GM23338 (cell line): ENCODE data around the gene ABO. TPM values are rescaled to one million over a fixed set of nuclear protein-coding genes. Genes with fewer than 3 reads are reported as not detected.

Source experiments
- ATAC-seq: fragments of 200-7000 bp; cut with Tn5 transposase; 3 replicates; pipeline ENCODE4 v1.9.1; 2020
- DNase-seq: peaks from one replicate; pipeline ENCODE4 v3.0.0-alpha.2; 2015; ENCODE audit warnings: low spot score
- H2AFZ ChIP-seq: fragments of 200-600 bp; sonication (generic); 2 replicates; pipeline ENCODE4 v1.8.0; 2016; ENCODE audit warnings: antibody characterized with exemption, mild to moderate bottlenecking, moderate library complexity
- H3F3A ChIP-seq: fragments of 200-600 bp; sonication (generic); replicated peaks from 2 replicates; pipeline ENCODE4 v1.8.0; 2017; ENCODE audit warnings: antibody characterized with exemption, mixed run types, low read depth
- H3K27ac ChIP-seq: fragments of 200-600 bp; sonication (generic); 2 replicates; pipeline ENCODE4 v1.6.1; 2016; ENCODE audit warnings: low read depth
- H3K27me3 ChIP-seq: fragments of 200-600 bp; sonication (generic); 2 replicates; pipeline ENCODE4 v1.8.0; 2016; ENCODE audit warnings: mild to moderate bottlenecking, mixed run types, moderate library complexity; ENCODE audit not compliant: insufficient read depth
- H3K36me3 ChIP-seq: fragments of 200-600 bp; sonication (generic); 2 replicates; pipeline ENCODE4 v1.8.0; 2016; ENCODE audit warnings: mild to moderate bottlenecking; ENCODE audit not compliant: insufficient read depth
- H3K4me1 ChIP-seq: fragments of 200-600 bp; sonication (generic); 2 replicates; pipeline ENCODE4 v1.8.0; 2016; ENCODE audit warnings: mild to moderate bottlenecking, moderate library complexity; ENCODE audit not compliant: insufficient read depth
- H3K4me2 ChIP-seq: fragments of 200-600 bp; sonication (generic); 2 replicates; pipeline ENCODE4 v1.7.1; 2017; ENCODE audit warnings: mixed run types
- H3K4me3 ChIP-seq: fragments of 200-600 bp; sonication (generic); 2 replicates; pipeline ENCODE4 v1.6.1; 2016; ENCODE audit warnings: mixed run types
- H3K79me2 ChIP-seq: fragments of 200-600 bp; sonication (generic); replicated peaks from 2 replicates; pipeline ENCODE4 v1.8.0; 2017; ENCODE audit warnings: mild to moderate bottlenecking; ENCODE audit not compliant: insufficient read depth
- H3K9me2 ChIP-seq: fragments of 200-600 bp; sonication (generic); 2 replicates; pipeline ENCODE4 v1.8.0; 2017; ENCODE audit not compliant: insufficient read depth
- H4K20me1 ChIP-seq: fragments of 200-600 bp; sonication (generic); replicated peaks from 2 replicates; pipeline ENCODE4 v1.8.0; 2017; ENCODE audit warnings: mild to moderate bottlenecking; ENCODE audit not compliant: insufficient read depth
- H3K27ac Mint-ChIP-seq: 2 replicates; pipeline ENCODE4 v1.8.0; 2020; ENCODE audit warnings: inconsistent platforms, mild to moderate bottlenecking, moderate library complexity, mixed read lengths
- H3K27me3 Mint-ChIP-seq: 3 replicates; pipeline ENCODE4 v1.8.0; 2022; ENCODE audit warnings: low read depth, mild to moderate bottlenecking, moderate library complexity, mixed read lengths, inconsistent platforms; ENCODE audit not compliant: insufficient read depth, poor library complexity
- H3K36me3 Mint-ChIP-seq: 3 replicates; pipeline ENCODE4 v1.8.0; 2021; ENCODE audit warnings: low read depth, mild to moderate bottlenecking, inconsistent platforms, moderate library complexity, mixed read lengths
- H3K4me1 Mint-ChIP-seq: 3 replicates; pipeline ENCODE4 v1.8.0; 2020; ENCODE audit warnings: mild to moderate bottlenecking, inconsistent platforms, mixed read lengths
- H3K4me3 Mint-ChIP-seq: 3 replicates; pipeline ENCODE4 v1.8.0; 2021; ENCODE audit warnings: moderate library complexity, mild to moderate bottlenecking, inconsistent platforms, mixed read lengths
- H3K9me3 Mint-ChIP-seq: 3 replicates; pipeline ENCODE4 v1.8.0; 2020; ENCODE audit warnings: moderate library complexity, mild to moderate bottlenecking, inconsistent platforms, mixed read lengths
- CREB1 ChIP-seq: fragments of 250-450 bp; sonication (Bioruptor Pico); IDR thresholded peaks from 2 replicates; pipeline ENCODE4 v1.5.0; 2020; ENCODE audit warnings: low read depth, mild to moderate bottlenecking, moderate library complexity
- EZH2 ChIP-seq: fragments of 200-600 bp; sonication (generic); IDR thresholded peaks from one replicate; pipeline ENCODE4 v1.8.0; 2017; ENCODE audit warnings: antibody characterized with exemption, mild to moderate bottlenecking, low read depth; ENCODE audit not compliant: unreplicated experiment
- EZH2phosphoT487 ChIP-seq: fragments of 200-600 bp; sonication (generic); IDR thresholded peaks from one replicate; pipeline ENCODE4 v1.8.1; 2018; ENCODE audit warnings: antibody characterized with exemption; ENCODE audit not compliant: unreplicated experiment
- JUNB ChIP-seq: IDR thresholded peaks from one replicate; pipeline ENCODE4 v1.6.1; 2016; ENCODE audit warnings: antibody characterized with exemption; ENCODE audit not compliant: unreplicated experiment
- NANOG ChIP-seq: IDR thresholded peaks from 2 replicates; pipeline ENCODE4 v1.6.1; 2016; ENCODE audit warnings: antibody characterized with exemption, borderline replicate concordance
- POLR2AphosphoS5 ChIP-seq: IDR thresholded peaks from 2 replicates; pipeline ENCODE4 v1.6.1; 2016; ENCODE audit warnings: antibody characterized with exemption, low read depth
- STAT1 ChIP-seq: IDR thresholded peaks from one replicate; pipeline ENCODE4 v1.6.1; 2016; ENCODE audit warnings: antibody characterized with exemption; ENCODE audit not compliant: unreplicated experiment
- polyA plus RNA-seq: library from polyadenylated mRNA; unstranded; fragments of >200 nt; fragmentation: Nextera tagmentation; extraction: Ambion mirVana; gene quantifications from 2 replicates; pipeline ENCODE4 v1.2.1, GENCODE V29; 2016
- total RNA-seq: library from RNA; depleted of rRNA; stranded (reverse); fragments of >200 nt; shearing (Covaris generic); gene quantifications from 2 replicates; pipeline ENCODE4 v1.2.3, GENCODE V29; 2014
- TF ChIP-seq, protein P1 (sequence below), 2 experiments: fragments of 200-600 bp in 1 of 2; sonication (generic) in 1 of 2; conservative IDR thresholded peaks; 2 replicates each; pipeline versions ENCODE4 v1.5.1 to v1.6.1; 2016 to 2017; ENCODE audit warnings: antibody characterized with exemption in 2 of 2, low read depth in 2 of 2, mild to moderate bottlenecking in 2 of 2, moderate library complexity in 1 of 2
- TF ChIP-seq, protein P2 (sequence below): IDR thresholded peaks from 2 replicates; pipeline ENCODE4 v1.6.1; 2016; ENCODE audit warnings: antibody characterized with exemption
- TF ChIP-seq, protein P3 (sequence below): IDR thresholded peaks from one replicate; pipeline ENCODE4 v1.6.1; 2018; ENCODE audit warnings: antibody characterized with exemption; ENCODE audit not compliant: unreplicated experiment
- TF ChIP-seq, protein P4 (sequence below): fragments of 250-450 bp; sonication (Bioruptor Pico); IDR thresholded peaks from 2 replicates; pipeline ENCODE4 v1.5.0; 2020; ENCODE audit warnings: mild to moderate bottlenecking, moderate library complexity

The ABO gene
- total and polyA plus RNA-seq, 2 experiments from 2014 or later, result 0.28 to 0.34 TPM

DNA sequence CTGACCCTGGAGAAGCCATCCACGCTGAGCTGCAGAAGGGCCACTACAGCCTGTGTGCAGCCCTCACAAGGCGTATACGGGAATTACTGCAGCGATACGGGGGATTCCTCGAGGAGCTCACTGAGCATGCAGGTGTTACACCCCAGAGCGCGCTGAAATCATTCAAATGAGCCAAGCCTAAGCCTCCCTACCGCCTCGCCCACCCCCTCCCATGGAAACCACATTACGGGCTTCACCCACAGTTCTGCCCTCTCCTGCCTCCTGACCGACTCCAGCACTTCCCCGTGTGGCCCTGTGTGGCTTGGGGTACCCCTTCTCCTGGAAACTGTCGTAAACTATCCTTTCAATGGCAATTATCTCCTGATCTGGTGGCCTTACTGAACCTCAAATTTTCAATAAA lies 47.7 kb upstream of the ABO start (continued):
- TF ChIP-seq EZH2 (no peak), NANOG (no peak), POLR2AphosphoS5 (no peak), CREB1 (CRISPR knock-in tag) (no peak), JUNB (no peak)
- TF ChIP-seq, protein P1, sequence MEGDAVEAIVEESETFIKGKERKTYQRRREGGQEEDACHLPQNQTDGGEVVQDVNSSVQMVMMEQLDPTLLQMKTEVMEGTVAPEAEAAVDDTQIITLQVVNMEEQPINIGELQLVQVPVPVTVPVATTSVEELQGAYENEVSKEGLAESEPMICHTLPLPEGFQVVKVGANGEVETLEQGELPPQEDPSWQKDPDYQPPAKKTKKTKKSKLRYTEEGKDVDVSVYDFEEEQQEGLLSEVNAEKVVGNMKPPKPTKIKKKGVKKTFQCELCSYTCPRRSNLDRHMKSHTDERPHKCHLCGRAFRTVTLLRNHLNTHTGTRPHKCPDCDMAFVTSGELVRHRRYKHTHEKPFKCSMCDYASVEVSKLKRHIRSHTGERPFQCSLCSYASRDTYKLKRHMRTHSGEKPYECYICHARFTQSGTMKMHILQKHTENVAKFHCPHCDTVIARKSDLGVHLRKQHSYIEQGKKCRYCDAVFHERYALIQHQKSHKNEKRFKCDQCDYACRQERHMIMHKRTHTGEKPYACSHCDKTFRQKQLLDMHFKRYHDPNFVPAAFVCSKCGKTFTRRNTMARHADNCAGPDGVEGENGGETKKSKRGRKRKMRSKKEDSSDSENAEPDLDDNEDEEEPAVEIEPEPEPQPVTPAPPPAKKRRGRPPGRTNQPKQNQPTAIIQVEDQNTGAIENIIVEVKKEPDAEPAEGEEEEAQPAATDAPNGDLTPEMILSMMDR (conservative IDR thresholded peaks at IDR 0.05; ENCODE audit: low read depth in 2 of 2), result no peak
- TF ChIP-seq, protein P2, sequence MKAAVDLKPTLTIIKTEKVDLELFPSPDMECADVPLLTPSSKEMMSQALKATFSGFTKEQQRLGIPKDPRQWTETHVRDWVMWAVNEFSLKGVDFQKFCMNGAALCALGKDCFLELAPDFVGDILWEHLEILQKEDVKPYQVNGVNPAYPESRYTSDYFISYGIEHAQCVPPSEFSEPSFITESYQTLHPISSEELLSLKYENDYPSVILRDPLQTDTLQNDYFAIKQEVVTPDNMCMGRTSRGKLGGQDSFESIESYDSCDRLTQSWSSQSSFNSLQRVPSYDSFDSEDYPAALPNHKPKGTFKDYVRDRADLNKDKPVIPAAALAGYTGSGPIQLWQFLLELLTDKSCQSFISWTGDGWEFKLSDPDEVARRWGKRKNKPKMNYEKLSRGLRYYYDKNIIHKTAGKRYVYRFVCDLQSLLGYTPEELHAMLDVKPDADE, result no peak

DNA sequence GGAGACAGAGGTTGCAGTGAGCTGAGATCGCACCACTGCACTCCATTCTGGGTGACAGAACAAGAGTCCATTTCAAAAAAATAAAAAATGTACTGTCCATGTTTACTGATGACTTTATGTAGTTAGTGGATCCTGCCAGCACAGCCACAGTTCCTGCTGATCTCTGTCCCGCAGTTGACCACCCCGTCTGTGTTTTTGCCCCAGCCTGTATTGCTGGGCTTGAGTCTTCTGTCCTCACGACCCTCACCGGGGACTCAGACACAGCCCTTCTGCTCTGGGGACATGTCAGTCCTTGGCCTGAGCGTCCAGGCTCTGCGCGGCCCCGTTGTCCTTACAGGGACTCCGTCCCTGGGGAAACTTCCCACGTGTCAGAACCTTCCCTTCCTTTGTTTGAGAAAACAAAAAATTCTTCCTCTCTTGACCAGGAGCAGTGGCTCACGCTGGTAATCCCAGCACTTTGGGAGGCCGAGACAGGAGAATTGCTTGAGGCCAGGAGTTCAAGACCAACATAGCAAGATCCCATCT lies 46.5 kb upstream of the ABO start:
- no peak overlapping the region for H3K27ac ChIP-seq
- H3K9me2 ChIP-seq, result no peaks in the 10 kb centered on the region
- no peaks in the 10 kb centered on the region for H3K79me2 ChIP-seq
- H3K4me3 Mint-ChIP-seq, result no peak overlapping the region; the same call in 2 of the 3 replicates
- H3K36me3 ChIP-seq, result no peaks in the 10 kb centered on the region
- no peak overlapping the region for H2AFZ ChIP-seq
- ATAC-seq (no peak), DNase-seq (no peak)
- H3K27ac Mint-ChIP-seq, result no peak overlapping the region
- H3K36me3 Mint-ChIP-seq, result peaks cover 7% of the 10 kb centered on the region
- H3K4me1 Mint-ChIP-seq, result no peaks in the 10 kb centered on the region
- no peaks in the 10 kb centered on the region for H3K4me1 ChIP-seq
- peaks cover 12% of the 10 kb centered on the region for H3K27me3 Mint-ChIP-seq
- H4K20me1 ChIP-seq, result no peaks in the 10 kb centered on the region
- no peaks in the 10 kb centered on the region for H3K27me3 ChIP-seq
- no peak overlapping the region for H3K4me3 ChIP-seq
- H3K4me2 ChIP-seq, result no peak overlapping the region
- H3K9me3 Mint-ChIP-seq, result peaks cover 25% of the 10 kb centered on the region
- H3F3A ChIP-seq, result no peaks in the 10 kb centered on the region
- TF ChIP-seq EZH2, result no peak
- TF ChIP-seq EZH2phosphoT487, result no peak
- TF ChIP-seq, protein P3, sequence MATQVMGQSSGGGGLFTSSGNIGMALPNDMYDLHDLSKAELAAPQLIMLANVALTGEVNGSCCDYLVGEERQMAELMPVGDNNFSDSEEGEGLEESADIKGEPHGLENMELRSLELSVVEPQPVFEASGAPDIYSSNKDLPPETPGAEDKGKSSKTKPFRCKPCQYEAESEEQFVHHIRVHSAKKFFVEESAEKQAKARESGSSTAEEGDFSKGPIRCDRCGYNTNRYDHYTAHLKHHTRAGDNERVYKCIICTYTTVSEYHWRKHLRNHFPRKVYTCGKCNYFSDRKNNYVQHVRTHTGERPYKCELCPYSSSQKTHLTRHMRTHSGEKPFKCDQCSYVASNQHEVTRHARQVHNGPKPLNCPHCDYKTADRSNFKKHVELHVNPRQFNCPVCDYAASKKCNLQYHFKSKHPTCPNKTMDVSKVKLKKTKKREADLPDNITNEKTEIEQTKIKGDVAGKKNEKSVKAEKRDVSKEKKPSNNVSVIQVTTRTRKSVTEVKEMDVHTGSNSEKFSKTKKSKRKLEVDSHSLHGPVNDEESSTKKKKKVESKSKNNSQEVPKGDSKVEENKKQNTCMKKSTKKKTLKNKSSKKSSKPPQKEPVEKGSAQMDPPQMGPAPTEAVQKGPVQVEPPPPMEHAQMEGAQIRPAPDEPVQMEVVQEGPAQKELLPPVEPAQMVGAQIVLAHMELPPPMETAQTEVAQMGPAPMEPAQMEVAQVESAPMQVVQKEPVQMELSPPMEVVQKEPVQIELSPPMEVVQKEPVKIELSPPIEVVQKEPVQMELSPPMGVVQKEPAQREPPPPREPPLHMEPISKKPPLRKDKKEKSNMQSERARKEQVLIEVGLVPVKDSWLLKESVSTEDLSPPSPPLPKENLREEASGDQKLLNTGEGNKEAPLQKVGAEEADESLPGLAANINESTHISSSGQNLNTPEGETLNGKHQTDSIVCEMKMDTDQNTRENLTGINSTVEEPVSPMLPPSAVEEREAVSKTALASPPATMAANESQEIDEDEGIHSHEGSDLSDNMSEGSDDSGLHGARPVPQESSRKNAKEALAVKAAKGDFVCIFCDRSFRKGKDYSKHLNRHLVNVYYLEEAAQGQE, result no peak
- TF ChIP-seq, protein P4, sequence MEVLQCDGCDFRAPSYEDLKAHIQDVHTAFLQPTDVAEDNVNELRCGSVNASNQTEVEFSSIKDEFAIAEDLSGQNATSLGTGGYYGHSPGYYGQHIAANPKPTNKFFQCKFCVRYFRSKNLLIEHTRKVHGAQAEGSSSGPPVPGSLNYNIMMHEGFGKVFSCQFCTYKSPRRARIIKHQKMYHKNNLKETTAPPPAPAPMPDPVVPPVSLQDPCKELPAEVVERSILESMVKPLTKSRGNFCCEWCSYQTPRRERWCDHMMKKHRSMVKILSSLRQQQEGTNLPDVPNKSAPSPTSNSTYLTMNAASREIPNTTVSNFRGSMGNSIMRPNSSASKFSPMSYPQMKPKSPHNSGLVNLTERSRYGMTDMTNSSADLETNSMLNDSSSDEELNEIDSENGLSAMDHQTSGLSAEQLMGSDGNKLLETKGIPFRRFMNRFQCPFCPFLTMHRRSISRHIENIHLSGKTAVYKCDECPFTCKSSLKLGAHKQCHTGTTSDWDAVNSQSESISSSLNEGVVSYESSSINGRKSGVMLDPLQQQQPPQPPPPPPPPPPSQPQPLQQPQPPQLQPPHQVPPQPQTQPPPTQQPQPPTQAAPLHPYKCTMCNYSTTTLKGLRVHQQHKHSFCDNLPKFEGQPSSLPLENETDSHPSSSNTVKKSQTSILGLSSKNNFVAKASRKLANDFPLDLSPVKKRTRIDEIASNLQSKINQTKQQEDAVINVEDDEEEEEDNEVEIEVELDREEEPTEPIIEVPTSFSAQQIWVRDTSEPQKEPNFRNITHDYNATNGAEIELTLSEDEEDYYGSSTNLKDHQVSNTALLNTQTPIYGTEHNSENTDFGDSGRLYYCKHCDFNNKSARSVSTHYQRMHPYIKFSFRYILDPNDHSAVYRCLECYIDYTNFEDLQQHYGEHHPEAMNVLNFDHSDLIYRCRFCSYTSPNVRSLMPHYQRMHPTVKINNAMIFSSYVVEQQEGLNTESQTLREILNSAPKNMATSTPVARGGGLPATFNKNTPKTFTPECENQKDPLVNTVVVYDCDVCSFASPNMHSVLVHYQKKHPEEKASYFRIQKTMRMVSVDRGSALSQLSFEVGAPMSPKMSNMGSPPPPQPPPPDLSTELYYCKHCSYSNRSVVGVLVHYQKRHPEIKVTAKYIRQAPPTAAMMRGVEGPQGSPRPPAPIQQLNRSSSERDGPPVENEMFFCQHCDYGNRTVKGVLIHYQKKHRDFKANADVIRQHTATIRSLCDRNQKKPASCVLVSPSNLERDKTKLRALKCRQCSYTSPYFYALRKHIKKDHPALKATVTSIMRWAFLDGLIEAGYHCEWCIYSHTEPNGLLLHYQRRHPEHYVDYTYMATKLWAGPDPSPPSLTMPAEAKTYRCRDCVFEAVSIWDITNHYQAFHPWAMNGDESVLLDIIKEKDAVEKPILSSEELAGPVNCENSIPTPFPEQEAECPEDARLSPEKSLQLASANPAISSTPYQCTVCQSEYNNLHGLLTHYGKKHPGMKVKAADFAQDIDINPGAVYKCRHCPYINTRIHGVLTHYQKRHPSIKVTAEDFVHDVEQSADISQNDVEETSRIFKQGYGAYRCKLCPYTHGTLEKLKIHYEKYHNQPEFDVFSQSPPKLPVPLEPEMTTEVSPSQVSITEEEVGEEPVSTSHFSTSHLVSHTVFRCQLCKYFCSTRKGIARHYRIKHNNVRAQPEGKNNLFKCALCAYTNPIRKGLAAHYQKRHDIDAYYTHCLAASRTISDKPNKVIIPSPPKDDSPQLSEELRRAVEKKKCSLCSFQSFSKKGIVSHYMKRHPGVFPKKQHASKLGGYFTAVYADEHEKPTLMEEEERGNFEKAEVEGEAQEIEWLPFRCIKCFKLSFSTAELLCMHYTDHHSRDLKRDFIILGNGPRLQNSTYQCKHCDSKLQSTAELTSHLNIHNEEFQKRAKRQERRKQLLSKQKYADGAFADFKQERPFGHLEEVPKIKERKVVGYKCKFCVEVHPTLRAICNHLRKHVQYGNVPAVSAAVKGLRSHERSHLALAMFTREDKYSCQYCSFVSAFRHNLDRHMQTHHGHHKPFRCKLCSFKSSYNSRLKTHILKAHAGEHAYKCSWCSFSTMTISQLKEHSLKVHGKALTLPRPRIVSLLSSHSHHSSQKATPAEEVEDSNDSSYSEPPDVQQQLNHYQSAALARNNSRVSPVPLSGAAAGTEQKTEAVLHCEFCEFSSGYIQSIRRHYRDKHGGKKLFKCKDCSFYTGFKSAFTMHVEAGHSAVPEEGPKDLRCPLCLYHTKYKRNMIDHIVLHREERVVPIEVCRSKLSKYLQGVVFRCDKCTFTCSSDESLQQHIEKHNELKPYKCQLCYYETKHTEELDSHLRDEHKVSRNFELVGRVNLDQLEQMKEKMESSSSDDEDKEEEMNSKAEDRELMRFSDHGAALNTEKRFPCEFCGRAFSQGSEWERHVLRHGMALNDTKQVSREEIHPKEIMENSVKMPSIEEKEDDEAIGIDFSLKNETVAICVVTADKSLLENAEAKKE (CRISPR knock-in tag), result no peak
- TF ChIP-seq, protein P2, result no peak
- TF ChIP-seq NANOG, result no peak
- no peak for TF ChIP-seq STAT1
- no peak for TF ChIP-seq JUNB
